ENCODE data around the gene SPSB4. TPM values are rescaled to one million over a fixed set of nuclear protein-coding genes. Genes with fewer than 3 reads are reported as not detected.

SPSB4 gene
- total and polyA plus RNA-seq, 2 of the 8 experiments (the other 6 are each of a cell fraction or from before 2014, with no cell fraction given), result 15.1 to 17.2 TPM

- Histone ChIP-seq H3K4ac (replicated peaks; ENCODE audit: insufficient read length, low read depth, low read length) (no peak overlapping the region), H3K23ac (ENCODE audit: insufficient read length) (no peak overlapping the region), H2AFZ (ENCODE audit: low read length) (no peak overlapping the region), H2BK5ac (ENCODE audit: low read depth, low read length) (no peak overlapping the region), H3K4me1 (replicated peaks in 1 of 4; ENCODE audit: control insufficient read depth in 3 of 4, insufficient read depth in 4 of 4, low read length in 3 of 4) (peaks cover 0 to 4% (median 2%) of the 10 kb centered on the region in 4 experiments; a peak in 3 of 7 replicates), H2AK5ac (ENCODE audit: low read depth, low read length) (no peak overlapping the region), H3K27me3 (replicated peaks in 1 of 4; ENCODE audit: control insufficient read depth in 3 of 4, extremely low read depth in 1 of 4, insufficient read depth in 3 of 4, low read length in 3 of 4) (no peaks in the 10 kb centered on the region), H3K79me1 (ENCODE audit: low read depth, low read length) (no peaks in the 10 kb centered on the region), H3K23me2 (ENCODE audit: low read depth, low read length) (no peaks in the 10 kb centered on the region), H4K8ac (ENCODE audit: extremely low read depth, insufficient read depth, low read length) (no peak overlapping the region), H2BK12ac (ENCODE audit: low read depth, low read length) (no peak overlapping the region), H4K91ac (replicated peaks; ENCODE audit: insufficient read length, low read length) (no peak overlapping the region), H3K4me3 (ENCODE audit: extremely low read depth in 1 of 4, insufficient read depth in 2 of 4, low read depth in 3 of 4, low read length in 4 of 4) (no peak overlapping the region), H3K18ac (ENCODE audit: extremely low read depth, low read length) (no peak overlapping the region), H3K14ac (ENCODE audit: insufficient read length) (no peak overlapping the region), H3K56ac (replicated peaks; ENCODE audit: insufficient read length, low read depth, low read length) (no peak overlapping the region), H3K36me3 (ENCODE audit: control insufficient read depth in 2 of 4, insufficient read depth in 4 of 4, low read length in 3 of 4) (no peaks in the 10 kb centered on the region), H2BK20ac (ENCODE audit: low read length) (no peak overlapping the region), H3K9ac (replicated peaks in 1 of 4; ENCODE audit: extremely low read depth in 1 of 4, low read depth in 3 of 4, low read length in 3 of 4) (no peak overlapping the region), H3K4me2 (ENCODE audit: insufficient read depth in 1 of 2, low read depth in 2 of 2, low read length in 2 of 2) (no peak overlapping the region), H4K20me1 (replicated peaks in 1 of 2; ENCODE audit: control insufficient read depth in 1 of 2, insufficient read depth in 2 of 2, low read length in 2 of 2) (no peaks in the 10 kb centered on the region), H3K27ac (ENCODE audit: low read depth, low read length) (no peak overlapping the region), H4K5ac (ENCODE audit: insufficient read length, low read depth, low read length) (no peak overlapping the region), H2BK15ac (ENCODE audit: low read length) (no peak overlapping the region), H2BK120ac (replicated peaks; ENCODE audit: low read depth, low read length) (no peak overlapping the region), H3K9me3 (ENCODE audit: insufficient read depth in 2 of 2, low read depth in 1 of 2, low read length in 1 of 2) (no peaks in the 10 kb centered on the region), H3K79me2 (ENCODE audit: control insufficient read depth in 1 of 2, insufficient read depth in 2 of 2, low read length in 2 of 2) (no peaks in the 10 kb centered on the region)
- FAIRE-seq (no peak), DNase-seq (ENCODE audit: low read depth in 1 of 2, low spot score in 2 of 2) (no peak)
- ChIA-PET CTCF (ENCODE audit: partially characterized antibody) (interaction anchor here (0.7 to 9.1 kb wide), 13 partner anchors 9 to 146 kb away, joined by 3 to 119 read pairs (median 3); partner anchors contain the start of gene SPSB4), POLR2A (ENCODE audit: partially characterized antibody) (no interaction called here)
- WGBS, 2 experiments (ENCODE audit: extremely low coverage in 1 of 2, insufficient coverage in 1 of 2, insufficient read length in 1 of 2, insufficient replicate concordance in 2 of 2, low coverage in 1 of 2, low lambda C conversion rate in 2 of 2, missing lambda C conversion rate in 1 of 2), result 90% methylated on average over 7 of the region's 7 CpGs; no CpG with 5 or more reads in 1 of the 2 experiments
- peak in 1 of 3 experiments; percentile 5; a peak in 1 of 4 replicates for TF ChIP-seq CTCF (IDR thresholded peaks at IDR 0.05; ENCODE audit: control extremely low read depth in 1 of 3, insufficient read depth in 1 of 3, low read depth in 1 of 3, low read length in 3 of 3)
- no peak for TF ChIP-seq EGR1 (IDR thresholded peaks at IDR 0.05; ENCODE audit: borderline replicate concordance, low read depth, low read length)
- no peak for TF ChIP-seq CBX8 (IDR thresholded peaks at IDR 0.05; ENCODE audit: borderline replicate concordance, low read depth, low read length)
- TF ChIP-seq POU5F1 (IDR thresholded peaks at IDR 0.05; ENCODE audit: low read depth, low read length), result no peak
- TF ChIP-seq USF2 (IDR thresholded peaks at IDR 0.05; ENCODE audit: low read length), result no peak
- no peak for TF ChIP-seq SIRT6 (IDR thresholded peaks at IDR 0.05; ENCODE audit: low read length)
- TF ChIP-seq MAFK (IDR thresholded peaks at IDR 0.05; ENCODE audit: low read depth, low read length), result no peak
- no peak for TF ChIP-seq SP1 (IDR thresholded peaks at IDR 0.05; ENCODE audit: low read depth, low read length)
These were observed 58.6 kb downstream of the SPSB4 start for GRCh38 chr3:141109751-141110150.

Data from H1 (cell line).